Liver (tissue), 3 donors: ENCODE data around the gene MYO5C.

ENCODE experiments used
- GABPA ChIP-seq, 2 donors: IDR thresholded peaks in 1 of 2; conservative IDR thresholded peaks in 1 of 2; 2 replicates each; pipeline ENCODE4 v1.6.1; 2016; ENCODE audit warnings: antibody characterized with exemption in 2 of 2, mild to moderate bottlenecking in 1 of 2, moderate library complexity in 1 of 2
- JUND ChIP-seq, 2 donors: IDR thresholded peaks; 2 replicates each; pipeline ENCODE4 v1.6.1; 2016; ENCODE audit warnings: antibody characterized with exemption in 2 of 2
- YY1 ChIP-seq: IDR thresholded peaks from 2 replicates; pipeline ENCODE4 v1.6.1; 2016; ENCODE audit warnings: antibody characterized with exemption, mild to moderate bottlenecking
- TF ChIP-seq, protein P1 (sequence below): fragments of 150-350 bp; IDR thresholded peaks from 2 replicates; pipeline ENCODE4 v1.5.1; 2017; ENCODE audit warnings: improper control_type of control experiment, low read depth, low read length; ENCODE audit not compliant: missing input control
- TF ChIP-seq, protein P2 (sequence below): IDR thresholded peaks from 2 replicates; pipeline ENCODE4 v1.6.1; 2016; ENCODE audit warnings: antibody characterized with exemption, mild to moderate bottlenecking
- TF ChIP-seq, protein P3 (sequence below): IDR thresholded peaks from 2 replicates; pipeline ENCODE4 v1.6.1; 2016; ENCODE audit warnings: antibody characterized with exemption
- donor health status: healthy.
- donor health status: healthy.

DNA sequence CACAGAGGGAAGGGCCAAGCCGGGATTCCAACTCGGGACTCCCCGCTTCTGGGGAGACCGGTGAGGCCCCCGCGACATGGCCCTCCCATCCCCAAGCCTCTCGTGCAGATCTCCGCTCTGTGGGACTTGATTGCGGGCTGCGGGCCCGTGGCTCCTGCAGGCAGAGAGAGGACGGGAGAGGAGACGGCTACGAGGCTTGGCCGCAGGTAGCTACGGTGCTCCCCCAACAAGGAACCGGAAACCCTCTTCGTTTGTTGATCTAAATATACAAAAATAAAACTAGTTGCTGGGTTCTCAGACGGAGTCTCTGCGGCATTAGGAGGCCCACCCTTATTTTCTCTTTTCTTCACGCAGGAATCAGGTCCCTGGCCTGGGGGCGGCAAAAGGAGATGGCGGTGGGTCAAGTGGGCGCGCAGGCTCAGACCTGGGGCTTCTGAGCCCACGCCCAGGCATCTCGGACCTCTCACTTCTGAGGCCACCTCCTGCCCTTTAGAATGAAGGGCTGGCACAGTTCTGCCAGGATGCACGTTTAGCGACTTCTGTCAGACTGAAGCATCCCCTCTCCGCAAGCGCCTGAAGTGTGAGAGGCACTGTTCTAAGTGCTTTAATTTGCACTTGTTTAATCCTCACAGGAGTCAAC lies 115.3 kb downstream of the MYO5C start:
- TF ChIP-seq, protein P1, sequence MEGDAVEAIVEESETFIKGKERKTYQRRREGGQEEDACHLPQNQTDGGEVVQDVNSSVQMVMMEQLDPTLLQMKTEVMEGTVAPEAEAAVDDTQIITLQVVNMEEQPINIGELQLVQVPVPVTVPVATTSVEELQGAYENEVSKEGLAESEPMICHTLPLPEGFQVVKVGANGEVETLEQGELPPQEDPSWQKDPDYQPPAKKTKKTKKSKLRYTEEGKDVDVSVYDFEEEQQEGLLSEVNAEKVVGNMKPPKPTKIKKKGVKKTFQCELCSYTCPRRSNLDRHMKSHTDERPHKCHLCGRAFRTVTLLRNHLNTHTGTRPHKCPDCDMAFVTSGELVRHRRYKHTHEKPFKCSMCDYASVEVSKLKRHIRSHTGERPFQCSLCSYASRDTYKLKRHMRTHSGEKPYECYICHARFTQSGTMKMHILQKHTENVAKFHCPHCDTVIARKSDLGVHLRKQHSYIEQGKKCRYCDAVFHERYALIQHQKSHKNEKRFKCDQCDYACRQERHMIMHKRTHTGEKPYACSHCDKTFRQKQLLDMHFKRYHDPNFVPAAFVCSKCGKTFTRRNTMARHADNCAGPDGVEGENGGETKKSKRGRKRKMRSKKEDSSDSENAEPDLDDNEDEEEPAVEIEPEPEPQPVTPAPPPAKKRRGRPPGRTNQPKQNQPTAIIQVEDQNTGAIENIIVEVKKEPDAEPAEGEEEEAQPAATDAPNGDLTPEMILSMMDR, result no peak
- TF ChIP-seq JUND (IDR thresholded peaks at IDR 0.05) (no peak), GABPA (IDR thresholded peaks at IDR 0.05 in 1 of 2, conservative IDR thresholded peaks at IDR 0.05 in 1 of 2) (no peak), YY1 (no peak)
- TF ChIP-seq, protein P2, sequence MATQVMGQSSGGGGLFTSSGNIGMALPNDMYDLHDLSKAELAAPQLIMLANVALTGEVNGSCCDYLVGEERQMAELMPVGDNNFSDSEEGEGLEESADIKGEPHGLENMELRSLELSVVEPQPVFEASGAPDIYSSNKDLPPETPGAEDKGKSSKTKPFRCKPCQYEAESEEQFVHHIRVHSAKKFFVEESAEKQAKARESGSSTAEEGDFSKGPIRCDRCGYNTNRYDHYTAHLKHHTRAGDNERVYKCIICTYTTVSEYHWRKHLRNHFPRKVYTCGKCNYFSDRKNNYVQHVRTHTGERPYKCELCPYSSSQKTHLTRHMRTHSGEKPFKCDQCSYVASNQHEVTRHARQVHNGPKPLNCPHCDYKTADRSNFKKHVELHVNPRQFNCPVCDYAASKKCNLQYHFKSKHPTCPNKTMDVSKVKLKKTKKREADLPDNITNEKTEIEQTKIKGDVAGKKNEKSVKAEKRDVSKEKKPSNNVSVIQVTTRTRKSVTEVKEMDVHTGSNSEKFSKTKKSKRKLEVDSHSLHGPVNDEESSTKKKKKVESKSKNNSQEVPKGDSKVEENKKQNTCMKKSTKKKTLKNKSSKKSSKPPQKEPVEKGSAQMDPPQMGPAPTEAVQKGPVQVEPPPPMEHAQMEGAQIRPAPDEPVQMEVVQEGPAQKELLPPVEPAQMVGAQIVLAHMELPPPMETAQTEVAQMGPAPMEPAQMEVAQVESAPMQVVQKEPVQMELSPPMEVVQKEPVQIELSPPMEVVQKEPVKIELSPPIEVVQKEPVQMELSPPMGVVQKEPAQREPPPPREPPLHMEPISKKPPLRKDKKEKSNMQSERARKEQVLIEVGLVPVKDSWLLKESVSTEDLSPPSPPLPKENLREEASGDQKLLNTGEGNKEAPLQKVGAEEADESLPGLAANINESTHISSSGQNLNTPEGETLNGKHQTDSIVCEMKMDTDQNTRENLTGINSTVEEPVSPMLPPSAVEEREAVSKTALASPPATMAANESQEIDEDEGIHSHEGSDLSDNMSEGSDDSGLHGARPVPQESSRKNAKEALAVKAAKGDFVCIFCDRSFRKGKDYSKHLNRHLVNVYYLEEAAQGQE, result no peak
- TF ChIP-seq, protein P3, sequence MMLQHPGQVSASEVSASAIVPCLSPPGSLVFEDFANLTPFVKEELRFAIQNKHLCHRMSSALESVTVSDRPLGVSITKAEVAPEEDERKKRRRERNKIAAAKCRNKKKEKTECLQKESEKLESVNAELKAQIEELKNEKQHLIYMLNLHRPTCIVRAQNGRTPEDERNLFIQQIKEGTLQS, result no peak
